ENCODE measurements around the gene SYT7. TPM values are rescaled to one million over a fixed set of nuclear protein-coding genes. Genes with fewer than 3 reads are reported as not detected.

The SYT7 gene
- total RNA-seq, 2 donors from 2014 or later, result 2.6 TPM; not detected in 1

DNA sequence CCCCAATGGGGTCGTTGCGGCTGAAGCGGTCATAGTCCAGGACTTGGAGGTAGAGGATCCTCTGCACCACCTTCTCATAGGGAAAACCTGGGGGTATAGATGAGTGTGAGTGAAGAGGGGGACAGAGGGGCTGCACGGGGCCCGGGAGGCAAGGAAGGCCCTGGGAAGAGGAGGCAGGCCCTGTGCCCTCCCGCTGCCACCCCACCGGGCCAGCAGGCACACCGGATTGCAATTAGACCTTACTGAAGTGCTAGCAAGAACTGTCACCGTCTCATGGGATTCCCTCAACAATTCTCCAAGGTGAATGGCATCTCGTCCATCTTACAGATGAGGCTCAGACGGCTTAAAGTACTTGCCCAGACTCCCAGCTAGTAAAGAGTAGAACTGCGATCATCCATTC, 56.4 kb downstream of the SYT7 start:
- no peaks in the 10 kb centered on the region for H3K27me3 ChIP-seq (replicated peaks; ENCODE audit: insufficient read depth)
- no peaks in the 10 kb centered on the region for H3K36me3 ChIP-seq
- ATAC-seq (ENCODE audit: insufficient number of reproducible peaks, low FRiP score, low read depth) (no peak), DNase-seq (ENCODE audit: low spot score) (no peak)
- no peaks in the 10 kb centered on the region for H3K4me1 ChIP-seq (ENCODE audit: control insufficient read depth in 1 of 2, low read depth in 2 of 2)
- H3K27ac ChIP-seq, result no peak overlapping the region
- H3K9me3 ChIP-seq, result no peaks in the 10 kb centered on the region
- TF ChIP-seq, protein P1, sequence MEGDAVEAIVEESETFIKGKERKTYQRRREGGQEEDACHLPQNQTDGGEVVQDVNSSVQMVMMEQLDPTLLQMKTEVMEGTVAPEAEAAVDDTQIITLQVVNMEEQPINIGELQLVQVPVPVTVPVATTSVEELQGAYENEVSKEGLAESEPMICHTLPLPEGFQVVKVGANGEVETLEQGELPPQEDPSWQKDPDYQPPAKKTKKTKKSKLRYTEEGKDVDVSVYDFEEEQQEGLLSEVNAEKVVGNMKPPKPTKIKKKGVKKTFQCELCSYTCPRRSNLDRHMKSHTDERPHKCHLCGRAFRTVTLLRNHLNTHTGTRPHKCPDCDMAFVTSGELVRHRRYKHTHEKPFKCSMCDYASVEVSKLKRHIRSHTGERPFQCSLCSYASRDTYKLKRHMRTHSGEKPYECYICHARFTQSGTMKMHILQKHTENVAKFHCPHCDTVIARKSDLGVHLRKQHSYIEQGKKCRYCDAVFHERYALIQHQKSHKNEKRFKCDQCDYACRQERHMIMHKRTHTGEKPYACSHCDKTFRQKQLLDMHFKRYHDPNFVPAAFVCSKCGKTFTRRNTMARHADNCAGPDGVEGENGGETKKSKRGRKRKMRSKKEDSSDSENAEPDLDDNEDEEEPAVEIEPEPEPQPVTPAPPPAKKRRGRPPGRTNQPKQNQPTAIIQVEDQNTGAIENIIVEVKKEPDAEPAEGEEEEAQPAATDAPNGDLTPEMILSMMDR (IDR thresholded peaks at IDR 0.05), result no peak
- no peak overlapping the region for H3K4me3 ChIP-seq

DNA sequence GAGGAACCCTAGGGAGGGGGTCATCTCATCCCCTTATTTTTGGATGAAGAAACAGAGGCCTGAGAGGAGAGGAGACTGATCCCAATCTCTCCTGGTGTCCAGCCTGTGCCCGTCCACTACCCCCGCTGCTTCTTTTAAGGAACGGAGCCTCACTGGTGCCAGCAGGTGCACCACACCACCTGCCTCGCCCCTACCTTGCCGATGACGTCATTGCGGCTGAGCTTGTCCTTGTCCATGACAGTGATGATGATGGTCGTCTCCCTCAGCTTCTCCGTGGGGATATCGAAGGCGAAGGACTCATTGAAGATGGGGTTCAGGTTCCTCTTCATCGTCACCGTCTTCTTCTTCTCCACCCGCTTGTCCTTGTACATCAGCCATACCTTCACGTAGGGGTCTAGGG, 58.0 kb downstream of the SYT7 start:
- no peaks in the 10 kb centered on the region for H3K27me3 ChIP-seq (replicated peaks; ENCODE audit: insufficient read depth)
- ATAC-seq (ENCODE audit: insufficient number of reproducible peaks, low FRiP score, low read depth) (no peak), DNase-seq (ENCODE audit: low spot score) (no peak)
- no peak overlapping the region for H3K27ac ChIP-seq
- no peaks in the 10 kb centered on the region for H3K9me3 ChIP-seq
- TF ChIP-seq, protein P1 (IDR thresholded peaks at IDR 0.05), result no peak
- no peak overlapping the region for H3K4me3 ChIP-seq
- no peaks in the 10 kb centered on the region for H3K4me1 ChIP-seq (ENCODE audit: control insufficient read depth in 1 of 2, low read depth in 2 of 2)
- no peaks in the 10 kb centered on the region for H3K36me3 ChIP-seq

DNA sequence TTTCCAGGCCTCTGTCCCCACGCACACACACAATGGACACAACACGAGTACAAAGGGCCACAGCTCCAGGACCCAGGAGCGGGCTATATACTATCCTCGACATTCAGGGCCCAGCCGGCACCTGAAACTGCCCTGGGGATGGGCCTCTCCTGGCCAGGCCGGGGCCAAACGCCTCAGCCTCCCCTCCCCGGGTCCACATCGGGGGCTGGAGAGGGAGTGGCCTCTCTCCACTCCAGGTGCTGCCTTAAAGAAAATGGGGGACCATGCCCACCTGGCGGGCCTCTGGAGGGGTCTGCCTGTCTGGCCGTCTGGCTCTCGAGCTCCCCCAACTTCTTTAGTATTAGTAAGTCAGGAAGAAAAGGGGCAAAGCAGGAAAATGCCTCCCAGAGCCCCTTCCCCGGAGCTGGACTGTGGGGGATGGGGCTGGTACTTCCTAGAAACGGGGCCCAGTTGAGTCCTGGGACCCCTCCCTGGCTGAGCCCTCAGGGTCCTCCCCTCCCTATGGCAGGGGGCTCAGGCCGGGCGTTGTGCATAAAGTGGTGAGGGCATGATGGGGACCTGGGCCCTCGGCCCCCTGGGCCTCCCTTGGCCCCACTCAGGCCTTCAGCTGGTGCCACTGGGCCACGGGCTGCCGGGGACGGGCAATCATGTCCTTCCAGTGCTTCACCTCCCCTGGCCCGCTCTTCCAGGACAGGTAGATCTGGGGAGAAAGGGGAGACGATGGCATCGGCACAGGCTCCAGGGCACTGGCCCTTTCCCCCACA, 62.7 kb downstream of the SYT7 start:
- Histone ChIP-seq H3K4me3 (no peak overlapping the region), H3K36me3 (no peaks in the 10 kb centered on the region), H3K9me3 (no peaks in the 10 kb centered on the region), H3K27ac (no peak overlapping the region), H3K4me1 (ENCODE audit: control insufficient read depth in 1 of 2, low read depth in 2 of 2) (peaks cover 0 to 4% of the 10 kb centered on the region in 2 donors), H3K27me3 (replicated peaks; ENCODE audit: insufficient read depth) (no peaks in the 10 kb centered on the region)
- ATAC-seq (ENCODE audit: insufficient number of reproducible peaks, low FRiP score, low read depth), result no peak
- no peak for DNase-seq (ENCODE audit: low spot score)
- TF ChIP-seq, protein P1 (IDR thresholded peaks at IDR 0.05), result no peak

DNA sequence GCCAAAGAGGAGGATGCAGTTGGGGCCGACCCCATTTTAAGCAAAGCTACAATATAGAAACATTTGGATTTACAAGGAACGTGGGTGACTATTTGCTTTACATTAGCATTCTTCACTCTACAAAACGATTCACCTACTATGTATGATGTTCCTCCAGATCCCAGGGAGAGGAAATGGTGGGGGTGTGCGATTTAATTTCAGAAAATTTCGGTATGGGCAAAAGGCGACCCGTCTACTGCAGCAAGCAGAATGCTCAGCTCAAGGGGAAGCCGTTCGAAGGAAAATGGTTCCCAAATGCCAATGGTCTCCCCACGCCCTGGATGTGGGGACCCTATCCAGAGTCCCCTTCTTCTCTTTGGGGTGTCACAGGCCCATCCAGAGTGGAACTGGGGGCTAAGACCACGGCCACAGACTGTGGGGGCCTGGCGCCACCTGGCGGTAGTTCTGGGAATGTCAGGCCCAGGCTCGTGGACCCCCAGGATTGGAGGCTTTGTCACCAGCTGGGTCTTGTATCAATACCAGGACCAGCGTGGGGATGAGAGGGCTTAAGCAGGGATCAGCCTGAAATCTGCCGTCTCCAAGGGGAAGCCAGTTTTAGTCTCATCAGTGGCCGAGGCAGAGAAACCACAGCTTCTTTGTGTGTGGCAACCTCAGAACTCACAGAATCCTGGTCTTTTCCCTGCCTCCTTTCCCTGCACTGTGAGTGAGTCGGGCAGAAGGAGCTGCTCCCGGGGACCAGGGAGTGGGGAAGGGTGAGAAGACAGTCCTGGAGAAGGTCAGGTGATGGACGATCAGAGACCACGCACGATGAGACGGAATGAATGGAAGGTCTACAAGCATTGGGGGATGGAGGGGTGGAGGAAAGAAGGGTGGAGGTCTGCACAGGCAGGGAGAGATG, 64.0 kb downstream of the SYT7 start:
- no peaks in the 10 kb centered on the region for H3K36me3 ChIP-seq
- no peak overlapping the region for H3K27ac ChIP-seq
- peak overlapping the region; percentile 47 for H3K4me3 ChIP-seq
- DNase-seq (ENCODE audit: low spot score) (no peak), ATAC-seq (ENCODE audit: insufficient number of reproducible peaks, low FRiP score, low read depth) (peak; percentile 8)
- TF ChIP-seq, protein P1 (IDR thresholded peaks at IDR 0.05), result peak; percentile 99
- H3K4me1 ChIP-seq (ENCODE audit: control insufficient read depth in 1 of 2, low read depth in 2 of 2), result peaks cover 0 to 4% of the 10 kb centered on the region in 2 donors
- no peaks in the 10 kb centered on the region for H3K9me3 ChIP-seq
- H3K27me3 ChIP-seq (replicated peaks; ENCODE audit: insufficient read depth), result no peaks in the 10 kb centered on the region

DNA sequence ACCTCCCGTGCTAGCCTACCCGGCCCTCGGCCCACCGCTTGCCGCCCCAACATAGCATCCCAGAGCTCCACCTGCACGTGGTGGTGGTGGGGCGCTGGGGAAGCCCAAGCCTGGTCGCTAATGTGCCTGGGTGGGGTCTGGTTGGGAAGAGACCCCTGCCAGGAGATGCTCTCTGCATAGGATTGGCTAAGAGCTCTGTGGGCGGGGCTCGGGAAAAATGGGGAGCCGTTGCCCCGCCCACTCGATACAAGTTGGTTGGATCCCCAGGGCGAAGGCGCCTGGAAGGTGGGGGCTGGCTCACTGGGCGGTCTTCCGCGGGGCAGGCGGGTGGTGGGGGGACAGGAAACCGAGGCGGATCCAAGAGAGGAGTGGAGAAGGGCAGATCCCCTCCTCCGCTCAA, 64.7 kb downstream of the SYT7 start:
- TF ChIP-seq, protein P1 (IDR thresholded peaks at IDR 0.05), result no peak
- Histone ChIP-seq H3K9me3 (no peaks in the 10 kb centered on the region), H3K27ac (no peak overlapping the region), H3K36me3 (no peaks in the 10 kb centered on the region), H3K4me3 (peak overlapping the region; percentile 47), H3K4me1 (ENCODE audit: control insufficient read depth in 1 of 2, low read depth in 2 of 2) (peaks cover 4% of the 10 kb centered on the region in 2 donors), H3K27me3 (replicated peaks; ENCODE audit: insufficient read depth) (no peaks in the 10 kb centered on the region)
- no peak for ATAC-seq (ENCODE audit: insufficient number of reproducible peaks, low FRiP score, low read depth)
- DNase-seq (ENCODE audit: low spot score), result no peak
